ENCODE measurements around the gene SLC22A23.

The SLC22A23 gene

DNA sequence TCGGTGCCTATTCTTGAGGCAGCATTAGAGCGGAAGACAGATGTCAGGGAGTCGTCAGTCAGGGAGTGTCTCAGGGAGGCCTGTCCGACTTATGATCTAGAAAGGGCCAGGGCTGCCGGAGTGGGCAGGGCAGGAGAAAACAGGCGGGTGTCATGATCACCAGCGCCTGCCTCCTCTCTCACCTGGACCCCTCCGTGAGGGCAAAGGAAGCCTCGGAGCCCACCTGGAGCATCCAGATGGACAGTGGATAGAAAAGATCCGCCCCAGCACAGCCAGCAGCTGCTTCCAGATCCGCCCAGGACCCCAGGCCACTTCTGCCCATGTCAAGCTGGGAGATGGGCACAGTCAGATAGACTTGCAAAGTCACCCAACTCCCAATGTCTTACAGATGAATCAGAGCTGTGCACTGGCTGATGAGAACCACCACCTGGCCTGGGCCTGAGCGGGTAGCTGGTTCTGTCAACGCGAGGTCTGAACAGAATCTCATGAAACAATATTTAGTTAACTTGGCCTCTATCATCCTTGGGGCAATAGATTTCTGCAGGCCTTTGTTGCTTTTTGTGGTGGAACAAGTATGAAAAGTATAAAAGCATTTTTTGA, 175.9 kb downstream of the SLC22A23 start:
- no peak for DNase-seq

DNA sequence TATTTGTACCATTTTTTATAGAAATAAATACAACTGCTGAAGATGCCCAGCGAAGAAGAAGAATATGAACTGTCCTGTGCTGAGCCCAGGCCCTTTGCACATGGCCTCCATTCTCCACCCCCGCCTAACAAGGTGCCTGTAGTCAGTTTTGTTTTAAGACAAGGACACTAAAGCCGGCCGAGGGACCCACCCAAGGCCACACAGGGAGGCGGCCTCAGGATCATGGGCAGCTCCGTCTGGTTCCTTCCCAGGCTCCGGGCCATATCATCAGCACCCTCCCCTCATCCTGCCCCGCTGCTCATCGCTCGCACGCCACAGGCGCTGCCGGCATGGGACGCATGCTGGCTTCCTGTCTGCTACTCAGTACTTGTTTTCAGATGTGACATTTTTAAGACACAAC, 176.8 kb downstream of the SLC22A23 start:
- no peak for DNase-seq

DNA sequence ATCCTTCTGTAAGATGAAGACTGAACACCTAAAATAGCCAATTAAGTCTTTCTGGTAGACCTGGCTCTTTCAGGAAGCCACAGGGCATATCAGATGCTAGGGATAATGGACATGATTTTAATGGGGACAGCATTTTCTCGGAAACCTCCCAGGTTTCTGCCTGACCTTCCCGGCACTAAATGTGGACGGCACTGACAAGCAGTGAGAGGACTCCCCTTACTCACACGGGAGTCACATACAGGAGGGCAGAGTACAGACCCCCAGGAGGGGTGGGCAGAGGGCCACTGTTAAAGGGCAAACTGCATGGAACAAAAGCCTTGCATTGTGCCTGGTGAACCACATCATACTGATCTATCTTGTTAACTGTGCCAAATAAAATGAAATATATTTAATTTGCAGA, 178.2 kb downstream of the SLC22A23 start:
- no peak for DNase-seq

DNA sequence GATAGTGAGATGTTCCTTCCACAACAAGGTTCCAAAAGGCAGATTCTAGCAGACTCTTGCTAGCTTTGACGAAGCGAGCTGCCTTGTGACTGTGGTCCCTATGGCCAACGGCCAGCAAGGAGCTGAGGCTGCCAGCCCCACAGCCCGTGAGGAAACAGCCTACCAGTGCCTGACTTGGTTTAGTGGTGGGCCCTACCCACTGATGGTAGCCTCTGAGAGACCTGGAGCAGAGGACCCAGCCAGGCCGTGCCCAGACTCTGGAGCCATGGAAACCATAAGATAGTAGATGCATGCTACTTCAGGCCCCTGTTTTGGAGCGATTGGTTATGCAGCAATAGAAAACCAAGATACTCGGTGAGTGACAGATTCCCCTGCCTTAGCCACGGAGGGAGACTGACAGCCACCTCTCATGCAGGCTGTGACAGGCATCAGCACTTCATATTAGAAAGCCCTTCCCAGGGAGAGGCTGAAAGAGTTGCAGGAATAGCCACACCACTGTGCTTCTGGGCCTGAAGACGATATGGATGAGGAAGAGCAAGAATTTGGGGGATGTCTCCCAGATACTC, 178.9 kb downstream of the SLC22A23 start:
- DNase-seq = no peak

DNA sequence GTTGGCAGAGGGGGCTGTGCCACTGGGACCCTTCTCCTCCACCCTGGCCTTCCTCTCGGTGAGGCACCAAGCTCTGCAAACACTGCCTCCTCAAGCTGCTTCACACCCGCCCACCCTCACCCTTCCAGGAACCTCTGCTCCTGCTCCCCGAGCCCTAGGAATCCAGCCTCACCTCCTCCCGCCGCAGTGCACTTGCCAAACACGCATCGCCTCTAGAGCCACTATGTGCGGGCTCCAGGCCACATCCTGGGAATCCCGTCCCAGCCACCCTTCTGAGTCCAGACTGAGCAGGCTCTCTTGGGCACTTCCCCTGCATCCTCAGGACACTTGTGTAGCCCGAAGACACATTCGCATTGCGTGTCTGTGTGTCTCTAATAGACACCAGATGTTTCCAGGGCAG, 179.6 kb downstream of the SLC22A23 start:
- DNase-seq = no peak

DNA sequence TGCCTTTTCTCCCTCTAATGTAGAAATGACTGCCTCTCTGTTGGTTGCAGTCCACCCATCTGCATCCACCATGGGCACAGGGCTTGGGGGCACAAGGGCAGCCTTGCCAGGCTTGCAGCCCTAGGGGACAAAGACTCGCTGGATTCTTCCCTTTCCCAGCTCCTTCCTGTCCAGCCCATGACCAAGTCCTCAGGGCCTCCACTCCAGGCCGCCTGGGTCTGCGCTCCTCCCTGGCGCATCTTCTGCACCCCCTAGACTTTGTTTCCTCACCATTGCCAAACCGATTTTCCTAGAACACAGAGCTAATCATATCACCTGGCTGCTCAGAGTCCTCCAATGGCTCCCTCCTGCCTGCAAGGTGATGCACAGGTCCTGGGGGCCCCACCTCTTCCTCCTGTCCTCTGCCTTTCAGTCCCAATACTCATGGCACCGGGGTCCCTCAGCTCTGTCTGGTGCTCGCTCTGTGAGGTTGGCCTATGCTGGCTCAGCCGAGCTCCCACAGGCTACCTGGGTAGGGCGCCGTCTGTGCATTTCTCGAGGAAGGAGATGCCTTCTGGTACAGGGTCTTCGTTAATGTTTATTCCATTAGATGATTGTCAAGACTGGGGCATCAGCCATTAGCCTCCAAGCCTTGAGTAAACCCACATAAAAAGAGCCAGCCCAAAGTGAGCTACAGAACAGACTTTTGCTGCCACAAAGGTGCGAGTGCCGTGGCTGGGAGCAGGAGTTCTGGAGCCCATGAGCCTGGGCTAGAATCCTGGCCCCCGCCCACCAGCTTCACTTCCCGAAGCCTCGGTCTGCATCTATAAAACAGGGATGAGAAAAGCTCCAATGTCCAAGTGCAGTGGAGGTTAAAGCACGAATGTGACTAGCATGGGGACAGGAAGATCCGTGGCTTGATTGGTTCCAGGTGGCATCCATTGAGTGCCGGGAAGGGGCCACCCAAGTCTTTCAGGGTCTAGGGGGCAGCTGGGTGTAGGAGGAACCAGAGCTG, 180.4 kb downstream of the SLC22A23 start:
- no peak for DNase-seq

DNA sequence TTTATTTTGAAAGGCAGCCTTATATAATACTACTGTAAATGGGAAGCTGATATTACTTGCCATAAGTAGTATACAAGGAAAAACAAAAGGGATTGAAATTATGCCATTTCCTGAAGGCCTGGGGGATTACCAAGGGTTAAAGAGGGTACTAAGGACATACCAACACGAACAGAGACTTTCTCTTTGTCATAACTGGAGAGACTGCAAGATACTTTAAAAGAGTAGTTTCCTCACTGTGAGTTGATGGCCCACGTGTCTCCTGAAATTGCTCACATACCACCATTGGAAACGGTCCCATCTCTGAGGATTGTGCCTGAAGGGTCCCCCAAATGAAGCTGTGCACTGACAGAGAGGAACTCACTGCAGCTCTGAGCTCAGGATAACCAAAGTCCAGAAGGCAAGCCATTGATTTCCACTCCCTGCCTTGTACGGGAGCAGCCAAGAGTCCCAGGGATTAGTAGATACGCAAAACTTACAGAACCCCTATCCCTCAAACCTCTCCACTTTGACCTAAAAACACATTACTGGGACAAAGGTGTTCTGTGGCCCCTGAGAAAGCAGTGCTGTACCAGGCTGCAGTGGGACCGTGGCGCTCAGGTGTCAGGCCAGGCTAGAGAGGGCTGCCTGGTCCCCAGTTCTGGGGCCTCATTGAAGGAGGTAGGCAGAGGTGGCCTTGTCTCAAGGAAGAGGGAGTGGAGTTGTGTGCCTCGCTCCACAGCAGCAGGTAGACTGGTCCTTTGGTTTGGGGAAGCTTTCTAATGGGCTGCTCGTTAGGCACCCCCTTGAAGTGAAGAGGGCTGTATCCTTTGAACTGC, 182.9 kb downstream of the SLC22A23 start:
- no peak for DNase-seq

DNA sequence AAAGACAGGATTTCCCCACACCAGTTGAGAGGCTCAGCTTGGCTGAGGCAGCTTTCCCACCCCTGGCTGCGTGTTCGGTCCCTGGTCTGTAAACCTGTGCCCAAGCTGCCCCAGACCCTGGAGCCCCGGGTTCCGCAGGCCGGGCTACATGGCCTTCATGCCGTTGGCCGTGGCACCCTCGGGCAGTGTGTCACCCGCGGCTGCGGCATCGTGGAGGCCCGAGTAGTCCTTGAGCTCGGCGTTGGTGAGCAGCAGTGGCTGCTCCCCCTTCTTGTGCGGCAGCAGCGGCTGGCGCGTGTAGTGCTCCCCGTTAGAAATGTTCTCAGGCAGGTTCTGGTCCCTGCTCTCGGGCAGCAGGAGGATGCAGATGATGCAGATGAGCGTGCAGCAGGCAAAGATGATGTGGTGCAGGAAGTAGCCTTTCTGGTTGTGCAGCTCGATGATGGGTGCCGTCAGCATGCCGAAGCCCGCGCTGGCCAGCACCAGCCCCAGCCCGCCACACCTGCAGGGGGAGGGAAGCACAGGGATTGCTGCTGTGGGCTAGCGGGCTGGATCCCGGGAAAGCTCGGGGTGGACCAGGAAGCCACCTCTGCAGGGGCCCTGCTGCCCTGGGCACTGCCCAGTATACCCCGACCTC, 183.8 kb downstream of the SLC22A23 start:
- no peak for DNase-seq

DNA sequence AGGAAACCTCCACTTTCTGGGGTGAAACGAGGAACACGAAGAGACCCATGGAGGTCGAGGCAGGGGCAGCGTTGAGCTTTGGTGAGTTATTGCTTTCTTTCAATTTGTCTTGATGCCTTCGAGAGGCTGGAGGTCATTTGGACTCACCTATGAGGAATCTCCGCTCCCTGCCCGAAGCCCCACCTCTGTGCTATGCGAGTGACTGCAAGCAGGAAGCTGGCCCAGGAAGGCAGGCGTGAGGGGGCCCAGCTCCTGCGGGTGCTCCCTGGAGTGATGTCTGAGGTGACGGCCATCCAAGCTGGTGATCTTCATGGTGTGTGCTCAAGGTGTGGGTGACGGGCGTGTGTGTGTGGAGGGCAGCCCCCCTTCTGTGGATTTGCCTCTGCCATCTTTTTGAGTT, 185.1 kb downstream of the SLC22A23 start:
- DNase-seq = no peak

DNA sequence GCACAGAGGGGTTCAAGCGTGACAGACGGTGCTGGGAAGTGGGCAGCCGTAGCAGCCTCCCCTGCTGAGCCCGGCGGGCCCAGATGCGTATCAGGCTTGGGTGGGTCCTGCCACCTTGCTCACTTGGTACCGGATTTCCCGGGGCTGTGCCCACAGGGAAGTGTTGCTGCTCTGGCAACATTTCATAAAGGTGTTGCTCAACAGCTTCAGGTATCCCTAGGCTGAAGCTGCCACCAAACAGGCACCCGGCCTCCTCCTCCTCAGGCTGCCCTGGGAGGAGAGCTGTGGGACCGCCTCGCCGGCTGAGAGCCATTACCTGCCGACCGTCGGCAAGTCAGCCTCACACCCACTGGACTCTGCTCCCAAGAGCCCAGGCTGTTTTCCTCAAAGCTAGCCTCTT, 186.6 kb downstream of the SLC22A23 start:
- no peak for DNase-seq

DNA sequence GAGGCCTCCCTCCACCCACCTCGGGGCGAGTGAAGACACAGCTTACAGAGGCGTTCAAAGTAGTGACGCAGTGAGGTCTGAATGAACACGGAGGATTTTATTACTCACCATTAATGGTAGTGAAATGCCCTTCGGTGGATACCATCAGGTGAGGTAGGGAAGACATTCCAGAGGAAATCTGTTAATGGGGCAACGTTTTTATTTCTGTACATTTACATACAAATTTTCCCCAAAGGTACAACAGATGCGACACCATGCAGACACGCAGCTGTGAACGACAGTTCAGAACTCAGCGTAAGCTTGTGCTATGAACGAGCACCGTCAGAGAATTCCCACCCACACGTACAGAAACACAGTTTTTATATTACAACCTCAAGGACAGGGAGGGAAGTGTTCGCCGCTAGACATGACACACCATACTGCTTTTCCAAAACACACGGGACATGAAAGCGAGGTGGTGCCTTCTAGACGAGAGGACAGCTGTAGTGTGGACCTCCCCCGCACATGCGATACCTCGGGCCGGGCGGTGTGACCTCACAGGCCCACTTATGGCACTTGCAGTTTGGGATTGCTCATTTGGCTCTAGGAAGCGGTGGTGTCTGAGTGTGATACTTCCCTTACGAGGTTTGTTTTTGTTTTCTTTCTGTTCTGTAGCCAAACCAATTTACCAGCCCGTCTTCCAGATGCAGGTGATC, 187.4 kb downstream of the SLC22A23 start:
- DNase-seq = no peak

DNA sequence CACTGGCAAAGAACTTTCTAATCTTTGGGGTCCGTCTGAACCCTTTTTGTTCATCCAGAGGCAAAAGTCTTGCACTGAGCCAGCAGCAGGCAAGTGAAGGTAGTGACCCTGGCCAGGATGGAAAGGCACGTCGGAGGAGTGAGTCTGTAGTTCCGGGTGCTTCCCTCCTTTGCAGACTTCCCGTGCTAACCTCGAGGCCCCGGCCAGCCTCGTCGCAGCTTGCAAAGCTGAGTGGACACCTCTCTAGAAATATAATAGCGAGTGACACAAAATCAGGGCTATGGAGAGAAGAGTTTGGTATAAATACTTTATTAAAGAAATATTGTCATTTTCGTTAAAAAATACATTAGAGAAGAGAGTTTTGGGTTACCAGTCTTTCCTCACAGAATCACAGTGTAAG, 188.2 kb downstream of the SLC22A23 start:
- no peak for DNase-seq

DNA sequence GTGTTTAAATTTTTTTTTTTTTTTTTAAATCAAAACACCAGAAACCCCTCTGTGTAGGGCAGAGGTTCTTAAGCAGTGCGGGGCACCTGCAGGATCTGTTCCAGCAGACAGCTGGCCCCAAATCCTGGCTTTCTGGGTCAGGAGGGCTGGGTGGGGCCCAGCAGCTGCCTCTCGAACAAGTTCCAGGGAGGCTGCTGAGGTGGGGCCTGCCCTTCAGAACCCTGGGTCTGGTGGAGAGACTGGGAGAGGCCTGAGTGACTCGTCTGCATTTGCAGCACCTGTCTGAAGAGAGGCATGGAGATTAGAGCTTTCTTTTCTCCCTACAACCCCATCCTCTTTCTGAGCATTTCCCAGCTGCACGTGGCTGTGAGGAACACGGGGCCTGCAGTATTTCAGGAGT, 189.7 kb downstream of the SLC22A23 start:
- no peak for DNase-seq

DNA sequence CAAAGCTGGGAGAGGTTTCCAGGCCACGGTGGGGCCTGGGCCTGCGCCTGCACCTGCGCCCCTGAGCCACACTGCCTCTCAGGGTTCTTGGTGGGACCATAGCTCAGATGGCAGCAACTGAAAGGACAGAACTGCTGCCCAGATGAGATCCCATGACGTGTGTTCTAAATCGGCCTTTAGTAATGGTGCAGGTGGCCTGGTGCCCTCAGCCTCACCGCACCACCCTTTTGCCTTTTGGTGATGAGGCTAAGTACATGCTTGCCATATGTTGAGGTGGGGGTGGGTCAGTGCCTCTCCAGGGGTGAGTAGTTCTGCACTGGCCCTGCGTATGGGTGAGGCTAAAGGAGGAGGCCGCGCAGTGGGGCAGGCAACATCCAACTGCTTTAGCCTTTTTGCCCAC, 190.7 kb downstream of the SLC22A23 start:
- DNase-seq = no peak

DNA sequence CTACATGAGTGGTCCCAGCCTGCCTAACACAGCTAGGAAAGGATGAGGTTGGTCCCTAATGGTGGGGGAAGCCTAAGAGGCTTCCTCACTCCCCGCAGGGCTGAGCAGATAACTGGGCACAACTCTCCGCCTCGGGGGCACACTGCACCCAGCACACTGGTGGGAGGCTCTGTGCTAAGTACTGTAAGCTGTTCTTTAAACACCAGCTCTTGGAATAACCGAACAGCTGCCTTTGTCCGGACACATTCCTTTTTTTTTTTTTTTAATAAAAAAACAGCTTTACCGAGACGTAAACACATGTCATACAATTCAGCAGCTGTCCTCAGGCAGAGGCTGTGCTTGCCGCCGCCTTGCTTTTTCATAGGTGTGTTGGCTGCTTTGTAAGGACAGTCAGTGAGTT, 191.2 kb downstream of the SLC22A23 start:
- DNase-seq = no peak

DNA sequence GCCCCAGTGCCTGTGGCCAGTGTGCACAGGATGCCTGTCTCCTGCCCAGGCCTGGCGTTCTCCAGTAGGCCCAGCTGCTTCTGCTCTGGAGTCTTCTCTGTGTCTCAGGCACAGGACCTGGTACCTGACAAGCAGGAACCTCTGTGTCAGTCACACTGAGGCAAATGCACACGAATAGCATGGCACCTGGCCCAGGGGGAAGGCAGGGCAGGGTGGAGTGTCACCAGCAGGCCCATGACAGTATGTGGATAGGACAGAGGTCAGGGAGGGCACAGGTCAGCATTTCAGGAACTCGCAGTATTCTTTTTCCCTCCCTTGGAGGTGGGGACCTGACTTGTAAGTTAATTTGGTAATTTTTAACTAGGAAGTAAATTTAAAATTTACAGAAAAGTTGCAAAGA, 192.5 kb downstream of the SLC22A23 start:
- DNase-seq = no peak

DNA sequence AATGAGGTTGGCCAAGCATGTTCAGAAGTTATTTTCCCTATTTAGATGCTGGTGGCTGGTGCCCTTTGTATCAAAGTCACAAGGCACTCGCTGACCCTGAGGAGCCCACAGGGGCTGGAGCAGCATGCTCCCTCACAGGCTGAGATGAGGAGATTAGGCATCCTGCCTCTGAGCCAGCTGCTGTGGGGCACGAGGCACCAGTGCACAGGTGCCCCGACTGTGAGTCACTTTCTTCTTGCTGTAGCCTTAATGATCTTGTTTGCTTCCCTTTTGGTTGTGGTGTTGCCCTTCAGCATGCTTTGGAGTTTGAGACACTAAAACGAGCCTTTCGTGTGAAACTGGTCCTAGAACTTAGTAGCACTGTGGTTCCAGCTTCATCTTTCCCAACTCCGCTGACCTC, 193.8 kb downstream of the SLC22A23 start:
- no peak for DNase-seq

DNA sequence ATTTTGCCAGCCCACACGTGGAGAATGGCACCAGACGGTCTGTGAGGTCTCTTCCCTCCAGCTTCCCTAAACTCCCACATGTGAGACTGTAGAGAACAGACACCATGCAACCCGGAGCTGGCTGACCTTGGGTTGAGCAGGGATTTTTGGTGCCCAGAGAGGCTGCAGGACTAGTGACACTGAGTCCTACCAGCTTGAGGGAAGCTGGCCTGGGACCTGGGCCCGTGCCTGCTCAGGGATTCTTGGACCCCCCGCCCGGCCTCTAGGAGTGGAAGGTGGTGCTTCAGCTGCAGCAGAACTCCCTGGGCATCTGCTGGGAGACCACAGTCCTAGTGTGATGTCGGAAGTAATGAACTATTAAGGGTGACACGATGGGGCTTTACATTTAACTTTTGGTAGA, 194.9 kb downstream of the SLC22A23 start:
- no peak for DNase-seq

DNA sequence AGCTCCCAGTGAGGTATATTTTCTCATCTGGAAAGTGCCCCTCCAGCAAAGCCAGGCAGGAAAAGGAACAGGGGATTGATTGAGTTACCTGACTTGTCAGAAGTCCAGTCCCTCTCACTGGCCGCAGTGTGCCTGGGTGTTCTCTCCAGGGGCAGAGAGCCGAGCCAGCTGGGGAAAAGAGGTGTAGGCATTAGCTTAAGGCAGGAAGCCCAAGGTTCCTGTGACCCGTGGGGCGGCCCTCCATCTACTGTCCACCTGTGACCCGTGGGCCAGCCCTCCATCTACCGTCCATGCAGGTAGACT, 195.4 kb downstream of the SLC22A23 start:
- no peak for DNase-seq

DNA sequence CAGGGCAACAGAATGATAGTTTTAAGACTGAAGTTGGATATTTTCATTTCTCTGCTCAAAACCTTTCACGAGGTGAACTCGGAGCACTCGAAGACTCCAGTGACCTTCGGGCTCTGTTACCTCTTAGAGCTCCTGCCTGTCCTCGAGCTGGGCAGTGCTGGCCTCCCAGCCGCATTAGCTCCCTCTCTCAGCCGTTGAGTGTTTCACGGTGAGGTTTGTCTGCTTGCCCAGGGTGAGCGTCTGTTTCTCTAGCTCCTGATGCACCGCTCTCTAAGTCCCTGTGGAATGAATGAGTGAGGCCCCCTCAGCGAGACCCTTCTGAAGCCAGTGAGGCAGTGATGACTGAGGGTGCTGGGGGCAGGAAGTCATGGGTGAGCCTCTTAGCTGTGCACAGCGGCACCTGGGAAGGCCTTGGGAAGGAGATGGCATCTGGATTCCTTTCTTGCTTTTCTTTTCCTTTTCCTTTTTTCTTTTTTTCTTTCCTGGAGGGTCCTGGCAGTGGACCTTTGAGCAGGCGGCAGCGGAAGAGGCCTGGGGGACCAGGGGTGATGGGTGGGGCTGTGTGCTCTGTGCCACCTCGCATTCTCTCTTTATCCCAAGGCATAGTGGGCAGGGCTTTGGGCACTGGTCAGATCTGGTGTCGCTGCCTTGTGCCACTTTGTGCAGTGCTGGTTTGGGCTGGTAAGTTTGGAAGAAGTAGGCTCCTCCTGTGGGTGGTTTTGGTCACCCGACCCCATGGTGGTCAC, 195.9 kb downstream of the SLC22A23 start:
- no peak for DNase-seq

DNA sequence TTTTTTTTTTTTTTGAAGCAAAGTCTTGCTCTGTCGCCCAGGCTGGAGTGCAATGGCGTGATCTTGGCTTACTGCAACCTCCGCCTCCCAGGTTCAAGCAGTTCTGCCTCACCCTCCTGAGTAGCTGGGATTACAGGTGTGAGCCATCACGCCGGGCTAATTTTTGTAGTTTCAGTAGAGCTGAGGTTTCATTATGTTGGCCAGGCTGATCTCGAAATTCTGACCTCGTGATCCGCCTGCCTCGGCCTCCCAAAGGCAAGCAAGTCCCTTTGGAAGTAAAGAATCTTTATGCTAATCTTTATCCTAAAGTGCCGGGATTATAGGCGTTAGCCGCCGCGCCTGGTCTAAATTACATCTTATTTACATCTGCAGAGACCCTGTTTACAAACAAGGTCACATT, 196.6 kb downstream of the SLC22A23 start:
- DNase-seq = no peak
